ENCODE measurements around the gene MTFR1L.

MTFR1L gene

GRCh38 chr1:25864434-25864833 is 44.7 kb downstream of the MTFR1L start:
- no peak for DNase-seq

- no peak for DNase-seq
Measured at GRCh38 chr1:25866288-25866687, 46.5 kb downstream of the MTFR1L start.

GRCh38 chr1:25867210-25867991 is 47.6 kb downstream of the MTFR1L start:
- no peak for DNase-seq

GRCh38 chr1:25869909-25870606 is 50.3 kb downstream of the MTFR1L start:
- no peak for DNase-seq

GRCh38 chr1:25870614-25871013 is 50.9 kb downstream of the MTFR1L start:
- DNase-seq = no peak

- DNase-seq = no peak
Measured at GRCh38 chr1:25871086-25871703, 51.4 kb downstream of the MTFR1L start.

GRCh38 chr1:25871704-25872494 is 52.1 kb downstream of the MTFR1L start:
- DNase-seq = no peak

- DNase-seq = no peak
Measured at GRCh38 chr1:25872713-25873112, 53.0 kb downstream of the MTFR1L start.

GRCh38 chr1:25873120-25873519 is 53.4 kb downstream of the MTFR1L start:
- no peak for DNase-seq

- no peak for DNase-seq
Measured at GRCh38 chr1:25874209-25874608, 54.5 kb downstream of the MTFR1L start.

GRCh38 chr1:25874635-25875153 is 54.9 kb downstream of the MTFR1L start:
- no peak for DNase-seq

- DNase-seq = peak; percentile 58
Measured at GRCh38 chr1:25875154-25875855, 55.6 kb downstream of the MTFR1L start, which contains the start of gene PAQR7. Gene PAQR7 (minus strand): TSS chr1:25875708. CDS start chr1:25863839, 11,869 bp downstream.

- no peak for DNase-seq
Measured at GRCh38 chr1:25875856-25876692, 56.3 kb downstream of the MTFR1L start.

GRCh38 chr1:25876693-25877077 is 56.9 kb downstream of the MTFR1L start:
- no peak for DNase-seq

- no peak for DNase-seq
Measured at GRCh38 chr1:25877155-25877554, 57.4 kb downstream of the MTFR1L start.

- no peak for DNase-seq
Measured at GRCh38 chr1:25878690-25879089, 58.9 kb downstream of the MTFR1L start.

- no peak for DNase-seq
Measured at GRCh38 chr1:25879675-25880074, 59.9 kb downstream of the MTFR1L start.

- no peak for DNase-seq
Measured at GRCh38 chr1:25880518-25880917, 60.8 kb downstream of the MTFR1L start.

- DNase-seq = no peak
Measured at GRCh38 chr1:25881266-25881665, 61.5 kb downstream of the MTFR1L start.
